HCT116 (cell line): ENCODE measurements around the gene ABHD12. TPM values are rescaled to one million over a fixed set of nuclear protein-coding genes. Genes with fewer than 3 reads are reported as not detected.

ENCODE experiments used
- ATAC-seq: fragments of 200-7000 bp; cut with Tn5 transposase; 2 replicates; pipeline ENCODE4 v1.9.1; 2020; ENCODE audit warnings: mild to moderate bottlenecking, moderate library complexity
- BruUV-seq: library from RNA; stranded (reverse); fragments of 400-500 nt; replicated peaks from 2 replicates; lab custom pipeline; 2021; lab: Mats Ljungman, UMichigan
- CTCF ChIA-PET: fragments of 300-600 bp; sonication (Branson Sonifier 250); formaldehyde crosslinking; loops from one replicate; lab custom pipeline; 2021; ENCODE audit warnings: antibody characterized with exemption; lab: Charles Lee
- POLR2A ChIA-PET: fragments of 300-600, 350-600 bp; sonication (Branson Sonifier 250); formaldehyde crosslinking; loops from one replicate; lab custom pipeline; 2021; ENCODE audit warnings: antibody characterized with exemption; lab: Charles Lee
- RAD21 ChIA-PET, 2 experiments: fragments of 300-600 bp; sonication (Branson Sonifier 250); formaldehyde crosslinking; loops; one replicate each; lab custom pipeline; 2023; ENCODE audit warnings: low total read pairs in 2 of 2; ENCODE audit not compliant: uncharacterized antibody in 2 of 2, unreplicated experiment in 2 of 2, low non-redundant PET in 1 of 2; lab: Charles Lee
- DNase-seq: peaks from one replicate; pipeline ENCODE4 v3.0.0-alpha.2; 2010; ENCODE audit warnings: low read depth, low spot score
- H2AFZ ChIP-seq: fragments of 200-600 bp; shearing (Covaris generic), sonication (generic); 2 replicates; pipeline ENCODE4 v1.6.1; 2017; ENCODE audit warnings: low read depth, mixed run types, mixed read lengths, antibody characterized with exemption, low read length; ENCODE audit not compliant: poor library complexity, severe bottlenecking
- H3K27ac ChIP-seq: 2 replicates; pipeline ENCODE4 v1.5.1; 2012; ENCODE audit warnings: low read depth, low read length
- H3K27me3 ChIP-seq: fragments of 200-600 bp; sonication (generic); 2 replicates; pipeline ENCODE4 v1.6.1; 2016; ENCODE audit warnings: mixed run types, low read length, mixed read lengths; ENCODE audit not compliant: insufficient read depth
- H3K36me3 ChIP-seq, 2 experiments: fragments of 200-500 bp in 1 of 2; fragments of 200-600 bp in 1 of 2; sonication (Bioruptor generic) in 1 of 2; sonication (generic) in 1 of 2; 2 replicates each; pipeline versions ENCODE4 v1.5.1 to v1.6.1; 2014 to 2016; ENCODE audit warnings: low read length in 2 of 2, inconsistent platforms in 1 of 2, mixed read lengths in 1 of 2, mixed run types in 1 of 2; ENCODE audit not compliant: insufficient read depth in 2 of 2, control insufficient read depth in 1 of 2
- H3K4me1 ChIP-seq, 2 experiments: fragments of 200-600 bp in 1 of 2; sonication (generic) in 1 of 2; 2 replicates each; pipeline versions ENCODE4 v1.5.1 to v1.6.1; 2012 to 2017; ENCODE audit warnings: low read length in 2 of 2, inconsistent platforms in 1 of 2, mild to moderate bottlenecking in 1 of 2, mixed read lengths in 1 of 2, mixed run types in 1 of 2, moderate library complexity in 1 of 2; ENCODE audit not compliant: insufficient read depth in 2 of 2, control insufficient read depth in 1 of 2
- H3K4me2 ChIP-seq: fragments of 200-600 bp; sonication (generic); 2 replicates; pipeline ENCODE4 v1.6.1; 2017; ENCODE audit warnings: mixed run types, low read length, mixed read lengths
- H3K4me3 ChIP-seq, 2 experiments: fragments of 200-600 bp in 1 of 2; sonication (generic) in 1 of 2; replicated peaks in 1 of 2; 2 replicates each; pipeline ENCODE4 v1.5.1; 2011 to 2016; ENCODE audit warnings: low read length in 2 of 2, control low read depth in 1 of 2, low read depth in 1 of 2, mild to moderate bottlenecking in 1 of 2, mixed read lengths in 1 of 2, mixed run types in 1 of 2
- H3K79me2 ChIP-seq: fragments of 200-600 bp; sonication (generic); 2 replicates; pipeline ENCODE4 v1.6.1; 2017; ENCODE audit warnings: mild to moderate bottlenecking, mixed run types, low read length, moderate library complexity, mixed read lengths; ENCODE audit not compliant: insufficient read depth
- H3K9ac ChIP-seq: fragments of 200-600 bp; sonication (generic); 2 replicates; pipeline ENCODE4 v1.6.1; 2016; ENCODE audit warnings: low read length, mixed read lengths
- H3K9me2 ChIP-seq: fragments of 200-600 bp; sonication (generic), shearing (Covaris generic); 2 replicates; pipeline ENCODE4 v1.6.1; 2017; ENCODE audit warnings: mixed run types, mild to moderate bottlenecking, moderate library complexity; ENCODE audit not compliant: insufficient read depth
- H3K9me3 ChIP-seq, 2 experiments: fragments of 200-500 bp in 1 of 2; fragments of 200-600 bp in 1 of 2; sonication (Bioruptor generic) in 1 of 2; sonication (generic) in 1 of 2; 2 replicates each; pipeline ENCODE4 v1.6.1; 2014 to 2017; ENCODE audit warnings: low read length in 2 of 2, mixed read lengths in 2 of 2, inconsistent platforms in 1 of 2, low read depth in 1 of 2, mild to moderate bottlenecking in 1 of 2, mixed run types in 1 of 2, moderate library complexity in 1 of 2; ENCODE audit not compliant: control insufficient read depth in 1 of 2, insufficient read depth in 1 of 2
- H4K20me1 ChIP-seq: fragments of 200-600 bp; sonication (generic), shearing (Covaris generic); 2 replicates; pipeline ENCODE4 v1.6.1; 2017; ENCODE audit warnings: mixed run types, mild to moderate bottlenecking, moderate library complexity; ENCODE audit not compliant: insufficient read depth
- CBX3 ChIP-seq: IDR thresholded peaks from 2 replicates; pipeline ENCODE4 v1.6.1; 2012; ENCODE audit warnings: low read depth
- ELF1 ChIP-seq: IDR thresholded peaks from 2 replicates; pipeline ENCODE4 v1.6.1; 2012; ENCODE audit warnings: low read depth, borderline replicate concordance
- FOSL1 ChIP-seq: IDR thresholded peaks from 2 replicates; pipeline ENCODE4 v1.6.1; 2012; ENCODE audit warnings: low read depth
- REST ChIP-seq: IDR thresholded peaks from 2 replicates; pipeline ENCODE4 v1.6.1; 2012; ENCODE audit warnings: low read depth
- SP1 ChIP-seq: IDR thresholded peaks from 2 replicates; pipeline ENCODE4 v1.6.1; 2012; ENCODE audit warnings: low read depth
- ZBTB33 ChIP-seq: IDR thresholded peaks from 2 replicates; pipeline ENCODE4 v1.6.1; 2011; ENCODE audit warnings: mild to moderate bottlenecking, low read length, moderate library complexity; ENCODE audit not compliant: insufficient replicate concordance; ENCODE audit errors: extremely low read depth
- intact Hi-C: fragments of 100-400 bp; cut with micrococcal nuclease; formaldehyde crosslinking; loops from 2 replicates; pipeline ENCODE4 v1.10.0; 2022
- total RNA-seq: library from RNA; stranded (reverse); gene quantifications from one replicate; pipeline ENCODE4 v1.2.1, GENCODE V29; 2021; ENCODE audit not compliant: unreplicated experiment

Gene ABHD12
- total RNA-seq, 1 experiment from 2014 or later: 31.7 TPM

- Histone ChIP-seq H3K27me3 (no peaks in the 10 kb centered on the region), H3K9me2 (no peaks in the 10 kb centered on the region), H3K4me2 (no peak overlapping the region), H3K79me2 (peaks cover 70% of the 10 kb centered on the region), H3K4me1 (peaks cover 44 to 49% of the 10 kb centered on the region in 2 experiments), H2AFZ (no peak overlapping the region), H3K9ac (no peak overlapping the region), H3K4me3 (no peak overlapping the region), H3K36me3 (no peaks in the 10 kb centered on the region; a peak in 1 of 4 replicates), H3K9me3 (no peaks in the 10 kb centered on the region), H3K27ac (no peak overlapping the region), H4K20me1 (no peaks in the 10 kb centered on the region)
- DNase-seq (no peak), ATAC-seq (no peak)
- ChIA-PET RAD21 (no interaction called here), CTCF (no interaction called here), POLR2A (interaction anchor here (0.9 kb wide), 1 partner anchor 28 kb away, joined by 3 read pairs; no protein-coding TSS in a partner anchor)
- no TSS peak for BruUV-seq
- intact Hi-C loops: loop anchor here (10.0 kb wide), 1 partner anchor 53 kb away; no protein-coding TSS in a partner anchor
- TF ChIP-seq CBX3: no peak
These were observed 139.1 kb downstream of the ABHD12 start for GRCh38 chr20:25251558-25251957.

- H3K27me3 ChIP-seq: no peaks in the 10 kb centered on the region
- no peaks in the 10 kb centered on the region; a peak in 1 of 4 replicates for H3K36me3 ChIP-seq
- H3K4me2 ChIP-seq: no peak overlapping the region
- ChIA-PET RAD21 (no interaction called here), CTCF (no interaction called here), POLR2A (interaction anchor here (0.9 kb wide), 1 partner anchor 28 kb away, joined by 3 read pairs; no protein-coding TSS in a partner anchor)
- no peak overlapping the region for H2AFZ ChIP-seq
- TF ChIP-seq CBX3: no peak
- H3K9me3 ChIP-seq: no peaks in the 10 kb centered on the region
- H3K27ac ChIP-seq: no peak overlapping the region
- no peaks in the 10 kb centered on the region for H3K9me2 ChIP-seq
- no peak for DNase-seq
- no peak overlapping the region for H3K9ac ChIP-seq
- no peaks in the 10 kb centered on the region for H4K20me1 ChIP-seq
- H3K4me1 ChIP-seq: peaks cover 46 to 53% of the 10 kb centered on the region in 2 experiments
- H3K79me2 ChIP-seq: peaks cover 66% of the 10 kb centered on the region
- intact Hi-C loops: loop anchor here (10.0 kb wide), 1 partner anchor 54 kb away; no protein-coding TSS in a partner anchor
- H3K4me3 ChIP-seq: no peak overlapping the region
- no TSS peak for BruUV-seq
- ATAC-seq: no peak
These were observed 139.6 kb downstream of the ABHD12 start for GRCh38 chr20:25251019-25251418.

GRCh38 chr20:25250508-25250907 is 140.1 kb downstream of the ABHD12 start:
- no TSS peak for BruUV-seq
- no peak for TF ChIP-seq REST
- no peak for TF ChIP-seq ELF1
- no peak for TF ChIP-seq ZBTB33
- no peak for TF ChIP-seq SP1
- TF ChIP-seq FOSL1: no peak

More at GRCh38 chr20:25250508-25250907, 140.1 kb downstream of the ABHD12 start:
- ChIA-PET POLR2A (no interaction called here), CTCF (no interaction called here), RAD21 (no interaction called here)
- H3K4me1 ChIP-seq: peaks cover 46 to 53% of the 10 kb centered on the region in 2 experiments
- intact Hi-C loops: loop anchor here (10.0 kb wide), 1 partner anchor 54 kb away; no protein-coding TSS in a partner anchor
- DNase-seq: no peak
- H3K27me3 ChIP-seq: no peaks in the 10 kb centered on the region
- no peak overlapping the region for H3K9ac ChIP-seq
- H3K9me2 ChIP-seq: no peaks in the 10 kb centered on the region
- no peaks in the 10 kb centered on the region for H4K20me1 ChIP-seq
- no peak overlapping the region for H3K27ac ChIP-seq
- no peak overlapping the region for H3K4me2 ChIP-seq
- H3K79me2 ChIP-seq: peaks cover 63% of the 10 kb centered on the region
- H3K36me3 ChIP-seq: no peaks in the 10 kb centered on the region; a peak in 1 of 4 replicates
- H3K4me3 ChIP-seq: no peak overlapping the region
- no peak overlapping the region for H2AFZ ChIP-seq
- H3K9me3 ChIP-seq: no peaks in the 10 kb centered on the region
- no peak for ATAC-seq
